HCT116 (cell line): ENCODE measurements around the gene GAMT.
A peak's percentile ranks its signal among the peaks of the same experiment; 100 is the strongest.

Experiments used
- EGR1 ChIP-seq: IDR thresholded peaks from 2 replicates; pipeline ENCODE4 v1.6.1; 2012; ENCODE audit warnings: low read depth
- EZH2 ChIP-seq: fragments of 200-600 bp; sonication (generic); IDR thresholded peaks from 2 replicates; pipeline ENCODE4 v1.6.1; 2017; ENCODE audit warnings: antibody characterized with exemption, mixed run types
- EZH2phosphoT487 ChIP-seq: fragments of 200-600 bp; IDR thresholded peaks from 2 replicates; pipeline ENCODE4 v1.6.1; 2018; ENCODE audit warnings: antibody characterized with exemption, borderline replicate concordance
- POLR2A ChIP-seq: IDR thresholded peaks from 2 replicates; pipeline ENCODE4 v1.7.0; 2011; ENCODE audit warnings: borderline replicate concordance; ENCODE audit not compliant: insufficient read depth, insufficient read length; ENCODE audit errors: extremely low read depth
- POLR2AphosphoS5 ChIP-seq: IDR thresholded peaks from 2 replicates; pipeline ENCODE4 v1.6.1; 2011; ENCODE audit warnings: mild to moderate bottlenecking, low read depth, low read length, moderate library complexity
- RAD21 ChIP-seq: IDR thresholded peaks from 2 replicates; pipeline ENCODE4 v1.6.1; 2012; ENCODE audit warnings: low read depth, mild to moderate bottlenecking
- TF ChIP-seq, protein P1 (sequence below), 3 experiments: fragments of 200-600 bp in 1 of 3; sonication (generic) in 1 of 3; IDR thresholded peaks in 2 of 3; conservative IDR thresholded peaks in 1 of 3; 2 replicates each; pipeline ENCODE4 v1.5.1; 2012 to 2017; ENCODE audit warnings: low read depth in 2 of 3, low read length in 2 of 3, antibody characterized with exemption in 1 of 3, borderline replicate concordance in 1 of 3, control low read depth in 1 of 3, mild to moderate bottlenecking in 1 of 3, mixed read lengths in 1 of 3, mixed run types in 1 of 3, moderate library complexity in 1 of 3; ENCODE audit not compliant: insufficient read depth in 1 of 3
- TF ChIP-seq, protein P2 (sequence below): IDR thresholded peaks from 2 replicates; pipeline ENCODE4 v1.6.1; 2011; ENCODE audit warnings: mild to moderate bottlenecking, low read length, moderate library complexity; ENCODE audit not compliant: insufficient replicate concordance; ENCODE audit errors: extremely low read depth
- TF ChIP-seq, protein P3 (sequence below): IDR thresholded peaks from 2 replicates; pipeline ENCODE4 v1.6.1; 2012

DNA sequence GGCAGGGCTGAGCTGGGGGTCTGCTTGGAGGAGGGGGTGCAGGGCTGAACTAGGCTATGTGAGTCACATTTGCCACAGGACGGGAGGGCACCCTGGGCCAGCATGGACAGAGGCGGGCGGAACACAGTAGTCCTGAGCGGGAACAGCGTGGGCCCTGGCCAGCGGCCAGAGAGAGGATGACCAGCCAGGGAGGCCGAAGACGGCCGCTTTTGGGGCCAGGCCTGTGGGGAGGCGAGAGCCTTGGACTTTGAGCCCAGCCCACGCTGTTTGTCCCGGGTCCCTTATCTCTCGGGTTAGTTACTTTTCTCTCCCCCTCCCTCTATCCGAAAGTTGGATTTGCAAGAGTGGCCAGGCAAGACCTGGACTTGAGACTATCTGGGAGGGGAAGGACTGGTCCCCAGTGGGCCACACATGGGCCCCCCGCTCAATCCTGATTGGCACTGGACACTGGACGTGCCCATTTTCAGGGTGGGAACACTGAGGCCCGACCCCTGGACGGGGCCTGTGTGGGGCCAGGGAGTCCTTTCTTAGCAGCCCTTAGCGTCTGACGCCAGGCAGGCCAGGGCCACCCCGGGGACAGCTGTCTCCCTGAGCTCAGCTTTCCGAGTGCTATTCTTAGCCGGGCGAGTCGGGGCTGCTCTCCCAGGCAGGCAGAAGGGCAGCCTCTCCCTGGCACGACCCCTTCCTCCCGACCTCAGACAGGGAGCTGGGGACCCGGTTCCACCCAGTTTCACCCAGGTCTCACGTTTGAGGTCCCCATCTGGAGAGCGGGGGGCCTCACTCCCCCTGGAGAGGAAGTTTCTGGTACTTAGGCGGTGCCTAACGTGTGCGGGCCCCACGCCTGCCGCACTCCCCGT lies 833 bp downstream of the GAMT start:
- TF ChIP-seq POLR2A (no peak), RAD21 (no peak), EZH2 (no peak), EGR1 (no peak), EZH2phosphoT487 (no peak), POLR2AphosphoS5 (no peak)
- TF ChIP-seq, protein P1, sequence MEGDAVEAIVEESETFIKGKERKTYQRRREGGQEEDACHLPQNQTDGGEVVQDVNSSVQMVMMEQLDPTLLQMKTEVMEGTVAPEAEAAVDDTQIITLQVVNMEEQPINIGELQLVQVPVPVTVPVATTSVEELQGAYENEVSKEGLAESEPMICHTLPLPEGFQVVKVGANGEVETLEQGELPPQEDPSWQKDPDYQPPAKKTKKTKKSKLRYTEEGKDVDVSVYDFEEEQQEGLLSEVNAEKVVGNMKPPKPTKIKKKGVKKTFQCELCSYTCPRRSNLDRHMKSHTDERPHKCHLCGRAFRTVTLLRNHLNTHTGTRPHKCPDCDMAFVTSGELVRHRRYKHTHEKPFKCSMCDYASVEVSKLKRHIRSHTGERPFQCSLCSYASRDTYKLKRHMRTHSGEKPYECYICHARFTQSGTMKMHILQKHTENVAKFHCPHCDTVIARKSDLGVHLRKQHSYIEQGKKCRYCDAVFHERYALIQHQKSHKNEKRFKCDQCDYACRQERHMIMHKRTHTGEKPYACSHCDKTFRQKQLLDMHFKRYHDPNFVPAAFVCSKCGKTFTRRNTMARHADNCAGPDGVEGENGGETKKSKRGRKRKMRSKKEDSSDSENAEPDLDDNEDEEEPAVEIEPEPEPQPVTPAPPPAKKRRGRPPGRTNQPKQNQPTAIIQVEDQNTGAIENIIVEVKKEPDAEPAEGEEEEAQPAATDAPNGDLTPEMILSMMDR (IDR thresholded peaks at IDR 0.05 in 2 of 3, conservative IDR thresholded peaks at IDR 0.05 in 1 of 3; ENCODE audit: borderline replicate concordance in 1 of 3, insufficient read depth in 1 of 3, low read depth in 2 of 3, low read length in 2 of 3) = no peak
- TF ChIP-seq, protein P2, sequence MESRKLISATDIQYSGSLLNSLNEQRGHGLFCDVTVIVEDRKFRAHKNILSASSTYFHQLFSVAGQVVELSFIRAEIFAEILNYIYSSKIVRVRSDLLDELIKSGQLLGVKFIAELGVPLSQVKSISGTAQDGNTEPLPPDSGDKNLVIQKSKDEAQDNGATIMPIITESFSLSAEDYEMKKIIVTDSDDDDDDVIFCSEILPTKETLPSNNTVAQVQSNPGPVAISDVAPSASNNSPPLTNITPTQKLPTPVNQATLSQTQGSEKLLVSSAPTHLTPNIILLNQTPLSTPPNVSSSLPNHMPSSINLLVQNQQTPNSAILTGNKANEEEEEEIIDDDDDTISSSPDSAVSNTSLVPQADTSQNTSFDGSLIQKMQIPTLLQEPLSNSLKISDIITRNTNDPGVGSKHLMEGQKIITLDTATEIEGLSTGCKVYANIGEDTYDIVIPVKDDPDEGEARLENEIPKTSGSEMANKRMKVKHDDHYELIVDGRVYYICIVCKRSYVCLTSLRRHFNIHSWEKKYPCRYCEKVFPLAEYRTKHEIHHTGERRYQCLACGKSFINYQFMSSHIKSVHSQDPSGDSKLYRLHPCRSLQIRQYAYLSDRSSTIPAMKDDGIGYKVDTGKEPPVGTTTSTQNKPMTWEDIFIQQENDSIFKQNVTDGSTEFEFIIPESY = no peak
- TF ChIP-seq, protein P3, sequence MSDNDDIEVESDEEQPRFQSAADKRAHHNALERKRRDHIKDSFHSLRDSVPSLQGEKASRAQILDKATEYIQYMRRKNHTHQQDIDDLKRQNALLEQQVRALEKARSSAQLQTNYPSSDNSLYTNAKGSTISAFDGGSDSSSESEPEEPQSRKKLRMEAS = peak; percentile 52
